Retinal pigment epithelial cell (primary cell): ENCODE results near the gene TSC22D2.

Source experiments
- DNase-seq: peaks from one replicate; pipeline ENCODE4 v3.0.0-alpha.2; 2010; ENCODE audit warnings: low read depth
- H3K4me3 ChIP-seq: 2 replicates; pipeline ENCODE4 v1.5.1; 2011; ENCODE audit warnings: mild to moderate bottlenecking, low read length, control low read depth, moderate library complexity
- CTCF ChIP-seq: conservative IDR thresholded peaks from 2 replicates; pipeline ENCODE4 v1.5.1; 2011; ENCODE audit warnings: low read depth, low read length, control low read depth, inconsistent platforms

Gene TSC22D2

GRCh38 chr3:150515210-150515609, 107.1 kb downstream of the TSC22D2 start:
- no peak overlapping the region for H3K4me3 ChIP-seq
- no peak for DNase-seq
- no peak for TF ChIP-seq CTCF
